GM13977 (cell line): ENCODE measurements around the gene HEATR5A.
"Not testable (repeated sequence)": the region's sequence is repeated elsewhere in the genome, so short reads cannot be mapped to it uniquely, and the experiment has no call there.

Experiments
- DNase-seq: peaks from one replicate; pipeline ENCODE4 v3.0.0; 2012; ENCODE audit warnings: low spot score
- CTCF ChIP-seq: IDR thresholded peaks from 2 replicates; pipeline ENCODE4 v1.5.1; 2012; ENCODE audit warnings: mild to moderate bottlenecking, control low read depth; ENCODE audit not compliant: insufficient read depth; ENCODE audit errors: extremely low read depth, missing control alignments
- in situ Hi-C: fragments of 300-500 bp; cut with MboI; formaldehyde crosslinking; loops from one replicate; pipeline ENCODE4 v1.12.0; 2022; ENCODE audit warnings: low sequenced_read_pairs, low pct_unique_long_range_greater_than_20kb, mixed read lengths, inconsistent platforms; ENCODE audit not compliant: unreplicated experiment

HEATR5A gene

GRCh38 chr14:31320216-31320615 is 100.1 kb downstream of the HEATR5A start:
- in situ Hi-C loops, result no loop called here
- TF ChIP-seq CTCF, result no peak
- no peak for DNase-seq

GRCh38 chr14:31319701-31320100 is 100.6 kb downstream of the HEATR5A start:
- in situ Hi-C loops, result no loop called here
- no peak for TF ChIP-seq CTCF
- DNase-seq, result no peak

- no peak for DNase-seq
- TF ChIP-seq CTCF, result no peak
- in situ Hi-C loops, result no loop called here
These were observed 107.4 kb downstream of the HEATR5A start for GRCh38 chr14:31312934-31313333.

- in situ Hi-C loops, result not testable (repeated sequence)
These were observed 108.0 kb downstream of the HEATR5A start for GRCh38 chr14:31312370-31312769.

GRCh38 chr14:31307618-31308017 is 112.7 kb downstream of the HEATR5A start:
- TF ChIP-seq CTCF, result no peak
- DNase-seq, result no peak
- in situ Hi-C loops, result no loop called here

More at GRCh38 chr14:31312370-31312769, 108.0 kb downstream of the HEATR5A start:
- not testable (repeated sequence) for DNase-seq

- DNase-seq, result no peak
- in situ Hi-C loops, result no loop called here
- TF ChIP-seq CTCF, result no peak
These were observed 113.2 kb downstream of the HEATR5A start for GRCh38 chr14:31307198-31307597.

- DNase-seq, result no peak
- no peak for TF ChIP-seq CTCF
- in situ Hi-C loops, result no loop called here
These were observed 116.7 kb downstream of the HEATR5A start for GRCh38 chr14:31303654-31304053.
